HEK293 (cell line): Measurements from ENCODE around the gene CELF4.

Experiments used
- TF ChIP-seq, protein P1 (sequence below): fragments of 450-650 bp; formaldehyde crosslinking; IDR thresholded peaks from 2 replicates; pipeline ENCODE4 v1.5.1; 2016; ENCODE audit warnings: missing biosample characterization, missing genetic modification characterization
- TF ChIP-seq, protein P2 (sequence below): fragments of 450-650 bp; formaldehyde crosslinking; IDR thresholded peaks from 2 replicates; pipeline ENCODE4 v1.5.1; 2016; ENCODE audit warnings: missing biosample characterization, missing genetic modification characterization

DNA sequence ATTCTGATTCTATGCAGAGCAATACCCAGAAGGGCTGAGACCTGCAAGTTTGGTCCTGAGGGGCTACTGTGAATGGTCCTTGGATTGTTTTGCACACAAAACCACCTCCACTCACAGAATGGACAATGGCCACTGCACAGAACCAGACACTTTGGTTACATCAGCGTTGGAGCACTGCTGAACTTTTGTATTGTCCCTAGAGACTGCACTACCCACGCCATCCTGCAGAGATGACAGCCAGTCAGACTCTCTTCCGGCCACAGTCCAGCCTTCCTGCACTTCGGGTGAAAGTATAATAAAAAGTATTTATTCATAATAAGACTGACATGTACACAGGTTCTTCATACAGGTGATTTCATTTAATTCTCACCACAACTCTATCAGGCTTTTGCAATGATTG is 35.7 kb downstream of the CELF4 start:
- TF ChIP-seq, protein P1, sequence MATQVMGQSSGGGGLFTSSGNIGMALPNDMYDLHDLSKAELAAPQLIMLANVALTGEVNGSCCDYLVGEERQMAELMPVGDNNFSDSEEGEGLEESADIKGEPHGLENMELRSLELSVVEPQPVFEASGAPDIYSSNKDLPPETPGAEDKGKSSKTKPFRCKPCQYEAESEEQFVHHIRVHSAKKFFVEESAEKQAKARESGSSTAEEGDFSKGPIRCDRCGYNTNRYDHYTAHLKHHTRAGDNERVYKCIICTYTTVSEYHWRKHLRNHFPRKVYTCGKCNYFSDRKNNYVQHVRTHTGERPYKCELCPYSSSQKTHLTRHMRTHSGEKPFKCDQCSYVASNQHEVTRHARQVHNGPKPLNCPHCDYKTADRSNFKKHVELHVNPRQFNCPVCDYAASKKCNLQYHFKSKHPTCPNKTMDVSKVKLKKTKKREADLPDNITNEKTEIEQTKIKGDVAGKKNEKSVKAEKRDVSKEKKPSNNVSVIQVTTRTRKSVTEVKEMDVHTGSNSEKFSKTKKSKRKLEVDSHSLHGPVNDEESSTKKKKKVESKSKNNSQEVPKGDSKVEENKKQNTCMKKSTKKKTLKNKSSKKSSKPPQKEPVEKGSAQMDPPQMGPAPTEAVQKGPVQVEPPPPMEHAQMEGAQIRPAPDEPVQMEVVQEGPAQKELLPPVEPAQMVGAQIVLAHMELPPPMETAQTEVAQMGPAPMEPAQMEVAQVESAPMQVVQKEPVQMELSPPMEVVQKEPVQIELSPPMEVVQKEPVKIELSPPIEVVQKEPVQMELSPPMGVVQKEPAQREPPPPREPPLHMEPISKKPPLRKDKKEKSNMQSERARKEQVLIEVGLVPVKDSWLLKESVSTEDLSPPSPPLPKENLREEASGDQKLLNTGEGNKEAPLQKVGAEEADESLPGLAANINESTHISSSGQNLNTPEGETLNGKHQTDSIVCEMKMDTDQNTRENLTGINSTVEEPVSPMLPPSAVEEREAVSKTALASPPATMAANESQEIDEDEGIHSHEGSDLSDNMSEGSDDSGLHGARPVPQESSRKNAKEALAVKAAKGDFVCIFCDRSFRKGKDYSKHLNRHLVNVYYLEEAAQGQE (tag by site-specific recombination): no peak
- TF ChIP-seq, protein P2, sequence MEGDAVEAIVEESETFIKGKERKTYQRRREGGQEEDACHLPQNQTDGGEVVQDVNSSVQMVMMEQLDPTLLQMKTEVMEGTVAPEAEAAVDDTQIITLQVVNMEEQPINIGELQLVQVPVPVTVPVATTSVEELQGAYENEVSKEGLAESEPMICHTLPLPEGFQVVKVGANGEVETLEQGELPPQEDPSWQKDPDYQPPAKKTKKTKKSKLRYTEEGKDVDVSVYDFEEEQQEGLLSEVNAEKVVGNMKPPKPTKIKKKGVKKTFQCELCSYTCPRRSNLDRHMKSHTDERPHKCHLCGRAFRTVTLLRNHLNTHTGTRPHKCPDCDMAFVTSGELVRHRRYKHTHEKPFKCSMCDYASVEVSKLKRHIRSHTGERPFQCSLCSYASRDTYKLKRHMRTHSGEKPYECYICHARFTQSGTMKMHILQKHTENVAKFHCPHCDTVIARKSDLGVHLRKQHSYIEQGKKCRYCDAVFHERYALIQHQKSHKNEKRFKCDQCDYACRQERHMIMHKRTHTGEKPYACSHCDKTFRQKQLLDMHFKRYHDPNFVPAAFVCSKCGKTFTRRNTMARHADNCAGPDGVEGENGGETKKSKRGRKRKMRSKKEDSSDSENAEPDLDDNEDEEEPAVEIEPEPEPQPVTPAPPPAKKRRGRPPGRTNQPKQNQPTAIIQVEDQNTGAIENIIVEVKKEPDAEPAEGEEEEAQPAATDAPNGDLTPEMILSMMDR (tag by site-specific recombination): no peak
